ENCODE measurements around the gene ATP6V0E2.

DNA sequence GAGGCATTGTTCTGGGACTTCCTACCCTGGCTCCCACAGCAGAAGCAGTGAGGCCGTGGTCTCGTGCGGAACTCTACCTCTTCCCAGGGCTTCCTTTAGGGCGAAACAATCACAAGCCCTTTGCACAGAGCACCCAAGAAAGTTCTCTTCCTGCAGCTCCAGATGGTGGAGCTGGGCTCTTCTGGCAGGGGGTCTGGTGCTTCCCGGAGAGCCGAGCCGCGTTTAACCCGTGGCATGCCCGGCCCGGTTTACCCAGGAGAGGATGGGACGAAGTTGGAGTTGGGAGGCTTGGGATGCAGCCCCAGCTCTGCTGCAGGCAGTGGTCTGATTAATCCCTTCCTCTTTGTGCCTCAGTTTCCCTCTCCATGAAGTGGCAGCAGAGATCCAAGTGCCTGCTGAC lies 9.0 kb upstream of the ATP6V0E2 start:
- TF ChIP-seq, protein P1, sequence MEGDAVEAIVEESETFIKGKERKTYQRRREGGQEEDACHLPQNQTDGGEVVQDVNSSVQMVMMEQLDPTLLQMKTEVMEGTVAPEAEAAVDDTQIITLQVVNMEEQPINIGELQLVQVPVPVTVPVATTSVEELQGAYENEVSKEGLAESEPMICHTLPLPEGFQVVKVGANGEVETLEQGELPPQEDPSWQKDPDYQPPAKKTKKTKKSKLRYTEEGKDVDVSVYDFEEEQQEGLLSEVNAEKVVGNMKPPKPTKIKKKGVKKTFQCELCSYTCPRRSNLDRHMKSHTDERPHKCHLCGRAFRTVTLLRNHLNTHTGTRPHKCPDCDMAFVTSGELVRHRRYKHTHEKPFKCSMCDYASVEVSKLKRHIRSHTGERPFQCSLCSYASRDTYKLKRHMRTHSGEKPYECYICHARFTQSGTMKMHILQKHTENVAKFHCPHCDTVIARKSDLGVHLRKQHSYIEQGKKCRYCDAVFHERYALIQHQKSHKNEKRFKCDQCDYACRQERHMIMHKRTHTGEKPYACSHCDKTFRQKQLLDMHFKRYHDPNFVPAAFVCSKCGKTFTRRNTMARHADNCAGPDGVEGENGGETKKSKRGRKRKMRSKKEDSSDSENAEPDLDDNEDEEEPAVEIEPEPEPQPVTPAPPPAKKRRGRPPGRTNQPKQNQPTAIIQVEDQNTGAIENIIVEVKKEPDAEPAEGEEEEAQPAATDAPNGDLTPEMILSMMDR (IDR thresholded peaks at IDR 0.05; ENCODE audit: low read depth, low read length, poor library complexity, severe bottlenecking), result no peak
- no peak for TF ChIP-seq EZH2phosphoT487 (IDR thresholded peaks at IDR 0.05; ENCODE audit: borderline replicate concordance, low read length)

Data from DOHH2 (cell line).